ENCODE measurements around the gene DGKG.

GRCh38 chr3:186368717-186369116, 6.7 kb upstream of the DGKG start:
- TF ChIP-seq SP1 (IDR thresholded peaks at IDR 0.05) = no peak
- TF ChIP-seq HNF4A (conservative IDR thresholded peaks at IDR 0.05) = no peak
- no peak for TF ChIP-seq HNF4G (IDR thresholded peaks at IDR 0.05)
- TF ChIP-seq NR2F2 (IDR thresholded peaks at IDR 0.05) = no peak
- no peak for TF ChIP-seq FOXA1 (IDR thresholded peaks at IDR 0.05)
- no peak for TF ChIP-seq RAD21 (IDR thresholded peaks at IDR 0.05)
- TF ChIP-seq CTCF (IDR thresholded peaks at IDR 0.05; ENCODE audit: low read depth, low read length, missing input control) = no peak

All from liver (tissue), 3 donors.